Glutamatergic neuron (in vitro differentiated cells): Measurements from ENCODE around the gene CAMK2B. TPM values are rescaled to one million over a fixed set of nuclear protein-coding genes. Genes with fewer than 3 reads are reported as not detected.

Experiments used
- DNase-seq: peaks from one replicate; pipeline ENCODE4 v3.0.0; 2022
- H3K27ac Mint-ChIP-seq: one replicate; pipeline ENCODE4 v1.8.0; 2020; ENCODE audit warnings: mild to moderate bottlenecking, mixed read lengths, inconsistent platforms; ENCODE audit not compliant: unreplicated experiment
- H3K27me3 Mint-ChIP-seq: one replicate; pipeline ENCODE4 v1.8.0; 2020; ENCODE audit warnings: mild to moderate bottlenecking, moderate library complexity, mixed read lengths, inconsistent platforms; ENCODE audit not compliant: unreplicated experiment
- H3K36me3 Mint-ChIP-seq: one replicate; pipeline ENCODE4 v1.8.0; 2020; ENCODE audit warnings: mild to moderate bottlenecking, mixed read lengths, inconsistent platforms; ENCODE audit not compliant: unreplicated experiment
- H3K4me1 Mint-ChIP-seq: one replicate; pipeline ENCODE4 v1.8.0; 2020; ENCODE audit warnings: mild to moderate bottlenecking, low read depth, mixed read lengths, inconsistent platforms; ENCODE audit not compliant: unreplicated experiment
- H3K4me3 Mint-ChIP-seq: one replicate; pipeline ENCODE4 v1.8.0; 2020; ENCODE audit warnings: mild to moderate bottlenecking, mixed read lengths, inconsistent platforms; ENCODE audit not compliant: unreplicated experiment
- H3K9me3 Mint-ChIP-seq: one replicate; pipeline ENCODE4 v1.8.0; 2020; ENCODE audit warnings: mild to moderate bottlenecking, moderate library complexity, mixed read lengths, inconsistent platforms; ENCODE audit not compliant: unreplicated experiment
- CTCF ChIP-seq: fragments of 200-600 bp; sonication (generic); IDR thresholded peaks from one replicate; pipeline ENCODE4 v1.5.0; 2021; ENCODE audit not compliant: partially characterized antibody, unreplicated experiment
- total RNA-seq: library from RNA; stranded (reverse); fragmentation: NEBNext Ultra II Directional; extraction: Animal tissue kit (Norgen Biotek cat#: 25700); gene quantifications from one replicate; pipeline ENCODE4 v1.2.1, GENCODE V29; 2021; ENCODE audit not compliant: unreplicated experiment

Gene CAMK2B
- total RNA-seq, 1 donor from 2014 or later: 55.1 TPM

- H3K4me3 Mint-ChIP-seq: no peak overlapping the region
- H3K27ac Mint-ChIP-seq: no peak overlapping the region
- peaks cover 10% of the 10 kb centered on the region for H3K9me3 Mint-ChIP-seq
- TF ChIP-seq CTCF: no peak
- DNase-seq: no peak
- H3K27me3 Mint-ChIP-seq: peaks cover 5% of the 10 kb centered on the region
- no peaks in the 10 kb centered on the region for H3K4me1 Mint-ChIP-seq
- peaks cover 12% of the 10 kb centered on the region for H3K36me3 Mint-ChIP-seq
These were observed 6.3 kb upstream of the CAMK2B start for GRCh38 chr7:44331682-44332081.

- H3K27ac Mint-ChIP-seq: no peak overlapping the region
- H3K27me3 Mint-ChIP-seq: peaks cover 6% of the 10 kb centered on the region
- H3K9me3 Mint-ChIP-seq: peaks cover 7% of the 10 kb centered on the region
- no peak overlapping the region for H3K4me3 Mint-ChIP-seq
- H3K4me1 Mint-ChIP-seq: peaks cover 2% of the 10 kb centered on the region
- H3K36me3 Mint-ChIP-seq: no peaks in the 10 kb centered on the region
- TF ChIP-seq CTCF: no peak
- no peak for DNase-seq
These were observed 4.9 kb upstream of the CAMK2B start for GRCh38 chr7:44330331-44330730.

- TF ChIP-seq CTCF: no peak
- no peaks in the 10 kb centered on the region for H3K36me3 Mint-ChIP-seq
- peaks cover 7% of the 10 kb centered on the region for H3K9me3 Mint-ChIP-seq
- DNase-seq: no peak
- H3K4me1 Mint-ChIP-seq: peaks cover 2% of the 10 kb centered on the region
- H3K27me3 Mint-ChIP-seq: peaks cover 6% of the 10 kb centered on the region
- no peak overlapping the region for H3K27ac Mint-ChIP-seq
- no peak overlapping the region for H3K4me3 Mint-ChIP-seq
These were observed 4.5 kb upstream of the CAMK2B start for GRCh38 chr7:44329888-44330287.

GRCh38 chr7:44329081-44329480 lies 3.7 kb upstream of the CAMK2B start:
- no peak for TF ChIP-seq CTCF
- no peak for DNase-seq
- peaks cover 7% of the 10 kb centered on the region for H3K9me3 Mint-ChIP-seq
- no peak overlapping the region for H3K4me3 Mint-ChIP-seq
- H3K36me3 Mint-ChIP-seq: no peaks in the 10 kb centered on the region
- H3K27me3 Mint-ChIP-seq: peaks cover 11% of the 10 kb centered on the region
- H3K4me1 Mint-ChIP-seq: peaks cover 3% of the 10 kb centered on the region
- H3K27ac Mint-ChIP-seq: no peak overlapping the region

GRCh38 chr7:44327981-44328380 lies 2.6 kb upstream of the CAMK2B start:
- no peak for TF ChIP-seq CTCF
- H3K4me3 Mint-ChIP-seq: no peak overlapping the region
- no peak overlapping the region for H3K27ac Mint-ChIP-seq
- H3K4me1 Mint-ChIP-seq: peaks cover 10% of the 10 kb centered on the region
- peaks cover 13% of the 10 kb centered on the region for H3K27me3 Mint-ChIP-seq
- DNase-seq: no peak
- peaks cover 10% of the 10 kb centered on the region for H3K9me3 Mint-ChIP-seq
- H3K36me3 Mint-ChIP-seq: no peaks in the 10 kb centered on the region
